ENCODE results near the gene DUSP22.
"Not testable (repeated sequence)": the region's sequence is repeated elsewhere in the genome, so short reads cannot be mapped to it uniquely, and the experiment has no call there.

The DUSP22 gene

DNA sequence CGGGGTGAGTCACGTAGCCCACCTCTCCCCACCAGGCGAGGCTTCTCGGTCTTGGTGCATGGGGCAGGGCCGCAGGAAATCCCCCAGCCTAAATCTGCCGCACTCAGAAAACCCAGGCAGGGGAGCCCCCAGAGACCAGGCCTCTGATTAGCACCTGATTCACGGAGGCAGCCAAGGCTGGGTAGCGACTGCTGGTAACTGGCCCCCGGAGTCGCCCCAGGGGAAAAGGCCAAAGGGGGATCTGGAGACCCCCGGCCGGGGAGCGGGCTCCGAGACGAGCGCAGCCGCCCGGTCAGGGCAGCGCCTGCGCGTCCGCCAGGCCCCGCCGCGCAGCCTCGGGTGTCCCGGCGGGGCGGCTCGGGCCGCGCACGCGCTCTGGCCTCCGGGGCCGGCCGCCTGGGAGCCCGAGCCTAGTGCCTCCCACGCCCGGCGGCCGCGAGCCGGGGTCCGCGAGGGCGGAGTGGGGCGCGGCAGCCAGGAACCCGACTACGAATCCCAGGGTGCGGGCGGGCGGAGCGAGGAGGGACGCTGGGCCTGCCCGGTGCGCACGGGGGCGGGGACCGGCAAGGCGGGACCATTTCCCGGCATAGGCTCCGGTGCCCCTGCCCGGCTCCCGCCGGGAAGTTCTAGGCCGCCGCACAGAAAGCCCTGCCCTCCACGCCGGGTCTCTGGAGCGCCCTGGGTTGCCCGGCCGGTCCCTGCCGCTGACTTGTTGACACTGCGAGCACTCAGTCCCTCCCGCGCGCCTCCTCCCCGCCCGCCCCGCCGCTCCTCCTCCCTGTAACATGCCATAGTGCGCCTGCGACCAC is at the start of gene DUSP22:
Gene DUSP22, plus strand, starts transcription at position 791 of the 809 bp plus-strand sequence. CDS start 53 bp downstream, outside the sequence.
- DNase-seq, result peak; percentile 92

DNA sequence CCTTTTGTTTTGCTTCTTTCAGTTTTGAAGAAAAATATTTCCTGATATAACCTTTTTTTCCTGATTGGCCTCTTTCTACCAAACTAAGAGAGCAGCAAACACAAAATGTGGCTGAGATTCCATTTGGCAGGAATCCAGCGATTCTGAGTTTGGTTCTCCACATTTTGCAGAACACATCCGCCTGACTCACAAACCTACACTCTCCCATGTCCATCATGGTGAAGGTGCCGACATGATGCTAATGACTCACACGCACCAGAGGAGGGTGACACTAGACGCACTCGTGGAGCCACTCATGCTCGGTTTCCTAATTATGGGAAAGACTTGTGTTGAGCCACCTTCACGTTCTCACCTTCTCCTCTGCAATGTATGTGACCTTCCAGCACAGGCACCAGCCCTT is 45.9 kb upstream of the DUSP22 start:
- DNase-seq, result no peak

GRCh38 chr6:247351-247750 is 44.9 kb upstream of the DUSP22 start:
- DNase-seq, result no peak

GRCh38 chr6:248046-248445 is 44.2 kb upstream of the DUSP22 start:
- DNase-seq, result not testable (repeated sequence)

- no peak for DNase-seq
Measured at GRCh38 chr6:250676-251075, 41.6 kb upstream of the DUSP22 start.

DNA sequence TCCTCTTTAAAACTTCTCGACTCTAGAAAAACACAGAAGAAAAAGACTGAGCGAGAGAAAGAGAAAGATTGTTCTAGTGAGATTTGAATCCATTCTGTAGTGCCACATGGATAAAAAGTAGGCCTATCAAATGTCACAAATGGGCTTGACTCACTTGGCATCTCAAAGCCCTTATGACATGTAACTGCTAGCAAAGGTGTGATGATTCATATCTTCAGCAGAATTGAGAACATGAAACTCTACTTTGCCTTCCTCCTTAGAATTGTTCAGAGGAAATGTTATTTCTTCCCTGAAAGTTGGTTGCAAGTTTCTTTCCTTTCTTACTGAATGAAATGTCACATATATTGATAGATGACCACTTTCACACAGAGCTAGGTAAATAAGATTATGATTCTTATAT is 40.4 kb upstream of the DUSP22 start:
- DNase-seq, result no peak

DNA sequence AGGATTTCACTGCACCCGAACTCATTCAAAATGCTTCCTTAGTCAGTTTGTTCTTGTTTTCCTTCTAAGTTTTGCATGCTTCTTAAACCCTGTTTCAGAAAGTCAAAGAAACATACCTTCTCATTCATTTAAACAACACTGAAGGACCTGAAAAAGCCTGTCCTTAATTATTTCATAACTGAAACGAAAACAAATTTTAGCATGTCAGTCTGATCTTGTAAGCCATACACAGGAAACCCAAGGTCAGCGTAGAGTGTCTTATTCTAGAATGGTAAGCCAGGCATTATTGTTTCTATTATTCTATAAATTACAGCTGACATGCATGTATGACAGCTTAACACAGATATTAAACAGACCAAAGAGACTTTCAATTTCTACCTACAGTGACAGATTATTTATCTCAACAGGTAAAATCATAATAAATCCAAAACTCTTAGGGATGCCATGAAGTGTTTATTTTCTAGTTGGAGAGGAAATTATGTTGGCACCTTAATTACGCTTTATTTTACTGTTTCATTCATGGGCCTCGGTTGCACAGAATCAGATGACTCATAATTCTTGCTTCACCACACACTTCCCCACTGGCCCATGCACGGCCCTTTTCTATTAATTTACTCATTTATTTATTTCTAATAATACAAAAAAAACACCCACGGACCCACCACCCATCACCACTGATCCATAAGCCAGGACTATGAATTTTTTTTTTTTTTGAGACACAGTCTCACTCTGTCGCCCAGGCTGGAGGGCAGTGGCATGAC is 39.3 kb upstream of the DUSP22 start:
- DNase-seq, result no peak

GRCh38 chr6:254016-254415 is 38.3 kb upstream of the DUSP22 start:
- no peak for DNase-seq

DNA sequence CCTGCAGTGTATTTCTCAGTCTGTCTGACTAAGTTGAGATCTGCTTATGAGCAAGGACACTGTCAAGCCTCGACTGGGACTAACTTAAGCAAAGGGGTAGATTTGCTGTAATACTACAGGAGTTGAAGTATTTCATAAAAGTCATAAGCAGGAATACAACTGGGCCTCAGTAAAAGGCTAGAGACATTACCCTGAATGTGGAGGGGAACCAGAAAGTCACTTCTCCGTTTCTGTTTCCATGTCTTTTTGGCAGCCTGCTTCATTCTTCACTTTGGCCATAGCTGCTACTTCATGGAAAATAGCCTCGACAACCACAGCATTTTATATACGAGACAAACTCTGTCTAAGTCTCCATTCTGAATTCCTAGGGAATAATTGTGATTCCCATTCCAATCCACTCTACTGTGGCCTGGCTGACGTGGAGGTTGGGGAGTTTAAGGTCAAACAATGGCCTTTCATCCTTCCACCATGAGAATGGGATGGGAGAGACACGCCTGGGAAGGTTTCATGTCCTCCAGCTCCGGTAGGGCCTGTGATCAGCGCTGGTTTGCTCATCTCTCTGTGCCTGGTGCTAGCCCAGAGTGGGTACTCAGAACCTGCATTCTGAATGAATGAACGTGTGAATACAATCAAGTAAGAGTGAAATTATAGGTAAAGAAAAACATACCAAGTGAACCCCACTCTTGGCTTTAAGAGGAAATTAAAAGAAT is 37.1 kb upstream of the DUSP22 start:
- no peak for DNase-seq

- no peak for DNase-seq
Measured at GRCh38 chr6:255751-256083, 36.6 kb upstream of the DUSP22 start.

GRCh38 chr6:256169-256568 is 36.1 kb upstream of the DUSP22 start:
- DNase-seq, result no peak

GRCh38 chr6:257031-257725 is 35.1 kb upstream of the DUSP22 start:
- no peak for DNase-seq

DNA sequence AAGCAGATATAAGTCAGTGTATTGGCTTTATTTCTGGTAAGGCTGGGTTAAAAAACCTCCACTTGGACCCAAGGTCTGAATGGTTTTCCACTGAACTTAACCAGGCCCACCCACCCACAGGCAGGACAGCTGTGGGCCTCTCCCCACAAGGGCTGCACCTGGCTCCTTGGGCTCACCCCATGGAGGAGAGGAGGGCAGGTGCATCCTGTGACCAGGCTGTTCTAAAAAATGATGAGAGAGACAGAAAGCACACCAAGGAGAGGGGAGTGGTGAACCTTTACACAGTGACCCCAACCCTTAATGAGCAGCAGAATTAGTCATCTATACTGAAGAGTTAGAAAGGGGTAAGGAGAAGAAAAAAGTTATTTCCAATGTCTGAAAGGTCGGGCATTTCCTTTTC is 34.5 kb upstream of the DUSP22 start:
- no peak for DNase-seq

- DNase-seq, result no peak
Measured at GRCh38 chr6:259316-259715, 33.0 kb upstream of the DUSP22 start.

- DNase-seq, result no peak
Measured at GRCh38 chr6:259901-260508, 32.3 kb upstream of the DUSP22 start.

DNA sequence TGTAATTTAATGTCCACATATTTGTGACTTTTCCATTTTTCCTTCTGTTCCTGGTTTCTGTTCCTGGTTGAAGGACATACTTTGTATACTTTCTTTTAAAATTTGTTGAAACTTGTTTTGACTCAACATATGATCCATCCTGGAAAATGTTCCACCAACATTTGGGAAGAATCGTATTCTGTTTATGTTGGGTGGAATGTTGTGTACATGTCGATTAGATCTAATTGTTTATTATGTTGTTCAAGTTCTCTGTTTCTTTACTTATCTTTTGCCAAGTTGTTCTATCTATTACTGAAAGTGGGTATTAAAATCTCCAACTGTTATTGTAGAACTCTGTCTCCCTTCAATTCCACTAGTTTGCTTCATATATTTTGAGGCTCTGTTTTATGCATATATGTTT is 27.7 kb upstream of the DUSP22 start:
- DNase-seq, result no peak

DNA sequence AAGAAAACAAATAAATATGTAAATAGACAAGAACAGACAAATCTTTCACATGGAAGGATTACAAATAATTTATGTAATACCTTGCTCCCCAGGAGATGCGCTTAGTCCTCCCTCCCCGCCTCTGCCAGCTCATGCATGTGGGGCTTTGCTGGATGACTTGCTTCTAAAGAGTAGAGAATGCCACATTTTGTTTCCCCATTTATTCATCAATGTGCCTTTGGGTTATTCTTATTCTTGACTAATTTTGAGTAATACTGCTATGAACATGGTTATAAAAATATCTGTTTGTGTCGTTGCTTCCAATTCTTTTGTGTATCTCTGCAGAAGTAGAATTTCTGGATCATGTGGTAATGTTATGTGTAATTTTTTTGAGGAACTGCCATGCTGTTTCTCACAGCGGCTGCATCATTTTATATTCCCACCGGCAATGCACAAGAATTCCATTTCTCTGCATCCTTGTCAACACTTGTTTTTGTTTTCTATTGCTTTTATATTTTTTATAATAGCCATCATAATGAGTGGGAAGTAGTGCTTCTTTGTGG is 23.8 kb upstream of the DUSP22 start:
- no peak for DNase-seq

GRCh38 chr6:273551-274058 is 18.7 kb upstream of the DUSP22 start:
- DNase-seq, result no peak

GRCh38 chr6:277746-278145 is 14.5 kb upstream of the DUSP22 start:
- no peak for DNase-seq

- DNase-seq, result no peak
Measured at GRCh38 chr6:278494-278893, 13.8 kb upstream of the DUSP22 start.

DNA sequence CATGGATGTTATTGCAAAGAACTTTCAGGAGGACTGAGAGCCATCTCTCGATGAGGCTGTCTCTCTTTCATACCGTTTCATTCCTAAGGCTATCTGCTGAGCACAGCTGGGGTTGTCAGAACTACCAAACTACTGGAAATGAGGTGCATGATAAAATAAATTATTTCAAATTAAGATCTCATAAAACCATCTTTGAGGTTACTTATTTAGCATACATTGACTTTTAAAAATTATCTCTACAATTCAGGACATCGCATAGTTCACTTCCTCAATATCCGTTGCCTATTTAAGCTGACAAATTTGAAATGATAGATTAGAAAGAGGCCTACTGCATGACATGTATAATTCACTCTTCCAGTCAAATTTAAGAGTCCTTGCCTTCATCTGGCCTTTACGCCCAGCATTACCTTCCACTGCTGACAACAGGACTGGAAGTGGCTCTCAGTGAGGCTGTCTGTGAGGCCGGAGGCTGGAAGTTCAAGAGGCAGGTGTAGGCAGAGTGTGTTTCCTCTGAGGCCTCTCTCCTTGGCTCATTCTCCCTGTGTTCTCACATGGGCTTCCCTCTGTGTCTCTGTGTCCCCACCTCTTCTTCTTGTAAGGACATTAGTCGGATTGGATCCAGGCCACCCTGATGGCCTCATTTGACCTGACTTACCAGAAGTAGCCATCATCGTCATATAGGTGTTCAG is 12.8 kb upstream of the DUSP22 start:
- no peak for DNase-seq

Data from eye (tissue), 1 donor.